ENCODE measurements around the gene ASCL1.

The ASCL1 gene

DNA sequence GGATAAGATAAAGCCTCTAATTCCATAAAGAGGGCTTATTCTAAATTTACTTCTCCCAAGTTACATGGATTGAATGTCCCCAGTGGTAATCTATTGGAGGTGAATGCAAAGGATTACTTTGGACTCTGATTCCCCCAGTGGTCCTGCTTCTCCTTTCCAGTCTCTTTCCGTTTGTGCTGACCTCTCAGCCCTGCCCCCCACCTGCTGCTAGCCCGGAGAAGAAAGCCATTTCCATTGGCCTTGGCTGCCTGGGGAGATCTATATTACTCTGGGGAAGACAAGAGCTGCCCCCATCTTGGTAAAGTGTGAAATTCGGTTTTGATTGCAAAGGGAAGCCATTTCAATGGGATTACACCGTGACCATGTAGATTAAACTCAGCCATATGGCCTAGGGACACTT, 13.3 kb downstream of the ASCL1 start:
- TF ChIP-seq, protein P1, sequence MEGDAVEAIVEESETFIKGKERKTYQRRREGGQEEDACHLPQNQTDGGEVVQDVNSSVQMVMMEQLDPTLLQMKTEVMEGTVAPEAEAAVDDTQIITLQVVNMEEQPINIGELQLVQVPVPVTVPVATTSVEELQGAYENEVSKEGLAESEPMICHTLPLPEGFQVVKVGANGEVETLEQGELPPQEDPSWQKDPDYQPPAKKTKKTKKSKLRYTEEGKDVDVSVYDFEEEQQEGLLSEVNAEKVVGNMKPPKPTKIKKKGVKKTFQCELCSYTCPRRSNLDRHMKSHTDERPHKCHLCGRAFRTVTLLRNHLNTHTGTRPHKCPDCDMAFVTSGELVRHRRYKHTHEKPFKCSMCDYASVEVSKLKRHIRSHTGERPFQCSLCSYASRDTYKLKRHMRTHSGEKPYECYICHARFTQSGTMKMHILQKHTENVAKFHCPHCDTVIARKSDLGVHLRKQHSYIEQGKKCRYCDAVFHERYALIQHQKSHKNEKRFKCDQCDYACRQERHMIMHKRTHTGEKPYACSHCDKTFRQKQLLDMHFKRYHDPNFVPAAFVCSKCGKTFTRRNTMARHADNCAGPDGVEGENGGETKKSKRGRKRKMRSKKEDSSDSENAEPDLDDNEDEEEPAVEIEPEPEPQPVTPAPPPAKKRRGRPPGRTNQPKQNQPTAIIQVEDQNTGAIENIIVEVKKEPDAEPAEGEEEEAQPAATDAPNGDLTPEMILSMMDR (IDR thresholded peaks at IDR 0.05; ENCODE audit: low read depth, low read length, missing control alignments), result no peak
- no peak overlapping the region for H3K4me3 ChIP-seq (replicated peaks; ENCODE audit: low read depth, low read length)
- no peak for DNase-seq (ENCODE audit: extremely low read depth, low read depth)

DNA sequence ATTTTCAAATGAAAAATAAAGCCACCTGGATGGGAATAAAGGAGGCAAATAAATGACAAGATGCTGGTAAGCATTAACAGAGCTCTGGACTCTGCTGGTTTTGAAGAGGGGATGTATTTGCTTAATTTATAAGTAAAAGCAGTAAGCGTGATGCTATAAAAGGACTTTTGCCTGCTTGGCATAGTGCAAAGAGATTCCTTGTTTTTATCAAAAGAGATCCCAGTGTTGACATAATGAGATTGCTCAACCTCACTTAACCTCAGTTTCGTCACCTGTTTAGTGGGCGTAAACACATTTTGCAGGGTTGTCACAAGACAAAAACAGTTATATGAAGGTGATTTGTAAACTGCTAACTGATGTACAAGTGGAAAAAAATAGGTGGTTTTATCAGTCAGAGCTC, 13.8 kb downstream of the ASCL1 start:
- no peak overlapping the region for H3K4me3 ChIP-seq (replicated peaks; ENCODE audit: low read depth, low read length)
- no peak for DNase-seq (ENCODE audit: extremely low read depth, low read depth)
- TF ChIP-seq, protein P1 (IDR thresholded peaks at IDR 0.05; ENCODE audit: low read depth, low read length, missing control alignments), result no peak

GRCh38 chr12:102973583-102973982, 16.1 kb downstream of the ASCL1 start:
- no peak for DNase-seq (ENCODE audit: extremely low read depth, low read depth)
- no peak overlapping the region for H3K4me3 ChIP-seq (replicated peaks; ENCODE audit: low read depth, low read length)
- TF ChIP-seq, protein P1 (IDR thresholded peaks at IDR 0.05; ENCODE audit: low read depth, low read length, missing control alignments), result no peak

- no peak overlapping the region for H3K4me3 ChIP-seq (replicated peaks; ENCODE audit: low read depth, low read length)
- TF ChIP-seq, protein P1 (IDR thresholded peaks at IDR 0.05; ENCODE audit: low read depth, low read length, missing control alignments), result no peak
- DNase-seq (ENCODE audit: extremely low read depth, low read depth), result no peak
Observed at GRCh38 chr12:102976609-102977280, 19.3 kb downstream of the ASCL1 start.

DNA sequence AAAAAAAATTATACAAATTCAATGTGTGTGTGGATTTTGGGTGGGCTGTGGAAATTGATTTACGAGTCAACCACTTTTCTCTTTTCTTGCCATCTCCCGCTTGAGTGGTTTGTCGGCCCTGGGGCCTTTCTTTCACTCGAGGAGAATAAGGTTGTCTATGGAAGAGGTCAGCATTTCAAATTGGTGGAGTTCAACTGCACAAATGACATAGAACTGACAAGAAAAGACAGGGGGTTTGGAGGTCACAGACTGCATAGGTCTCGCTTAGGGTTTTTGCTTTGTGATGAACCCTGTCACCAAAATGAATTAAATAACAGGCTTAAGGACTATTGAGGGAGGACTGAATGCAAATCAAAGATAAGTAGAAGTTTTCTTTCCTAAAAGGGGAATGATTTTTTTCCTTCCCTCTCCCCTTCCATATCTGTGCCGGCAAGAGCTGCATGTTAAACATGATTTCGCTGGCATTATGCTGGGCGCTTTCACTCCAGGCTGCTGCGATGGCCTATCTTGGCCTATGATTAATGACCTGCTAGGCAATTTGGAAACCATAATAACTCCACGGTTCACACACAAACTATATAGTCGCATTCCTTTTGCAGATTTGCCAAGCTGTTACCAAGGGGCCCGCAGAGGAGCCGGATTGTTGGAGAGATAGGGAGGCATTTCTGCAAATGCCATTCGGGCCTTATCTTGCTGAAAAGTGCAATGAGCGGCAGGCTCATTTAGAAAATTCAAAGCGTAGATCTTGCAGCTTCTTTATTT, 20.7 kb downstream of the ASCL1 start:
- H3K4me3 ChIP-seq (replicated peaks; ENCODE audit: low read depth, low read length), result no peak overlapping the region
- no peak for DNase-seq (ENCODE audit: extremely low read depth, low read depth)
- TF ChIP-seq, protein P1 (IDR thresholded peaks at IDR 0.05; ENCODE audit: low read depth, low read length, missing control alignments), result no peak

- no peak for DNase-seq (ENCODE audit: extremely low read depth, low read depth)
- TF ChIP-seq, protein P1 (IDR thresholded peaks at IDR 0.05; ENCODE audit: low read depth, low read length, missing control alignments), result no peak
- H3K4me3 ChIP-seq (replicated peaks; ENCODE audit: low read depth, low read length), result no peak overlapping the region
Observed at GRCh38 chr12:102980350-102980749, 22.9 kb downstream of the ASCL1 start.
